BJ (cell line): ENCODE measurements around the gene CEP43. TPM values are rescaled to one million over a fixed set of nuclear protein-coding genes. Genes with fewer than 3 reads are reported as not detected.

Experiments
- CTCF ChIA-PET: fragments of 350-600 bp; formaldehyde crosslinking; extraction: SDS; loops from one replicate; lab custom pipeline; 2021; ENCODE audit warnings: antibody characterized with exemption, inconsistent platforms; lab: Yijun Ruan, JAX
- POLR2A ChIA-PET: fragments of 300-600 bp; sonication (Branson Sonifier 250); formaldehyde crosslinking; extraction: SDS; loops from one replicate; lab custom pipeline; 2021; ENCODE audit warnings: antibody characterized with exemption; lab: Charles Lee
- DNase-seq: peaks from one replicate; pipeline ENCODE4 v3.0.0-alpha.2; 2011; ENCODE audit warnings: low read depth
- H3K27me3 ChIP-seq: 2 replicates; pipeline ENCODE4 v1.6.0; 2011; ENCODE audit warnings: low read length; ENCODE audit not compliant: control insufficient read depth, insufficient read depth
- H3K36me3 ChIP-seq: 2 replicates; pipeline ENCODE4 v1.5.1; 2011; ENCODE audit warnings: low read length; ENCODE audit not compliant: control insufficient read depth, insufficient read depth
- H3K4me3 ChIP-seq: 2 replicates; pipeline ENCODE4 v1.5.1; 2011; ENCODE audit warnings: low read depth, mild to moderate bottlenecking, control low read depth, low read length
- polyA plus RNA-seq: library from polyadenylated mRNA; depleted of rRNA; stranded (reverse); fragments of >200 nt; gene quantifications from 2 replicates; pipeline ENCODE4 v1.2.3, GENCODE V29; 2011
- TF ChIP-seq, protein P1 (sequence below): IDR thresholded peaks from 2 replicates; pipeline ENCODE4 v1.5.1; 2011; ENCODE audit warnings: low read depth, mild to moderate bottlenecking, control low read depth, inconsistent platforms, low read length, moderate library complexity; ENCODE audit not compliant: insufficient read depth

The CEP43 gene
- polyA plus RNA-seq, 1 experiment, result 5.6 TPM

DNA sequence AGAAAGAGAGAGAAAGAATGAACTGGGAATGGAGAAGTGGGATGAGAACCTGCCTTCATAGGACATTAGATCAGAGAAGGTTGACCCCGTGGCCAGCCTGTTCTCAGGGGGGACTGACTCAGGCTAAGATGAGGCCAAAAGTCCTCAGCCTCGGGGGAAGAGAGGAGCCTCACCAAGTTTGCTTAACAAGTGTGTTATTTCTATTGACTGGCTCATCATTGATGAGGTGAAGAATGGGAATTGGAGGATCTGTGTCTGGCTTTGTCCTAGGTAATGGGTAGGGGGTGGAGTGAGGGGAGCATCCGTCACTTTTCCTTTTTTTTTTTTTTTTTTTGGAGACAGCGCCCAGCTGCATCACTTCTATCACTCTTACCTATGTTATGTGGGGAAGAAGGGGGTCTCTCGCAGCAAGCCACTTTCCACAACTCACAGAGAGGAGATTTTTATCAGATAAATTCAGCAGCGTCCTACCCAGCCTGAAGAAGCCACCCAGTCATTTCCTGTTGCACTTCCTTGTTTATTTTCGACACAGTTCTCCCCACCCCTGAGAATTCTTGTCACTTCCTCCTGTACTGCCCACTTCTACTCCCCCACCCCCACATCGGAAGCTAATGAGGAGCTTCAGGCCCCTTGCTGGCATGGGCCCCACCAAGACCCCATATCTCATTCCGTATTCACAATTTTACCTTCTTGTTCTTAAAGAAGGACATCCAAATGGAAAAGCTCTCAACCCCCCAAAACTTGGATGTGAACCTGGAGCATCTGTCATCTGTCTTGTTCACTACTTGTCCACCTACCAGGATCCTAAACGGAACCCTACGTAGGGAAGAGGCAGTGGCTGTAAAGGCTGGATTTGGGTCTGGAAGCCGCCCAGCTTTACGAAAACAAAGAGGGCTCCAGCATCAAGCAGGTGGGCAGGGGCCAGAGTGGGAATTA is 40.0 kb upstream of the CEP43 start:
- ChIA-PET CTCF (interaction anchor here (0.6 to 2.2 kb wide), 2 partner anchors 30 to 734 kb away, joined by 3 to 13 read pairs; no protein-coding TSS in a partner anchor), POLR2A (no interaction called here)
- TF ChIP-seq, protein P1, sequence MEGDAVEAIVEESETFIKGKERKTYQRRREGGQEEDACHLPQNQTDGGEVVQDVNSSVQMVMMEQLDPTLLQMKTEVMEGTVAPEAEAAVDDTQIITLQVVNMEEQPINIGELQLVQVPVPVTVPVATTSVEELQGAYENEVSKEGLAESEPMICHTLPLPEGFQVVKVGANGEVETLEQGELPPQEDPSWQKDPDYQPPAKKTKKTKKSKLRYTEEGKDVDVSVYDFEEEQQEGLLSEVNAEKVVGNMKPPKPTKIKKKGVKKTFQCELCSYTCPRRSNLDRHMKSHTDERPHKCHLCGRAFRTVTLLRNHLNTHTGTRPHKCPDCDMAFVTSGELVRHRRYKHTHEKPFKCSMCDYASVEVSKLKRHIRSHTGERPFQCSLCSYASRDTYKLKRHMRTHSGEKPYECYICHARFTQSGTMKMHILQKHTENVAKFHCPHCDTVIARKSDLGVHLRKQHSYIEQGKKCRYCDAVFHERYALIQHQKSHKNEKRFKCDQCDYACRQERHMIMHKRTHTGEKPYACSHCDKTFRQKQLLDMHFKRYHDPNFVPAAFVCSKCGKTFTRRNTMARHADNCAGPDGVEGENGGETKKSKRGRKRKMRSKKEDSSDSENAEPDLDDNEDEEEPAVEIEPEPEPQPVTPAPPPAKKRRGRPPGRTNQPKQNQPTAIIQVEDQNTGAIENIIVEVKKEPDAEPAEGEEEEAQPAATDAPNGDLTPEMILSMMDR, result no peak
- H3K27me3 ChIP-seq, result no peaks in the 10 kb centered on the region
- no peaks in the 10 kb centered on the region for H3K36me3 ChIP-seq
- DNase-seq, result no peak
- H3K4me3 ChIP-seq, result no peak overlapping the region

DNA sequence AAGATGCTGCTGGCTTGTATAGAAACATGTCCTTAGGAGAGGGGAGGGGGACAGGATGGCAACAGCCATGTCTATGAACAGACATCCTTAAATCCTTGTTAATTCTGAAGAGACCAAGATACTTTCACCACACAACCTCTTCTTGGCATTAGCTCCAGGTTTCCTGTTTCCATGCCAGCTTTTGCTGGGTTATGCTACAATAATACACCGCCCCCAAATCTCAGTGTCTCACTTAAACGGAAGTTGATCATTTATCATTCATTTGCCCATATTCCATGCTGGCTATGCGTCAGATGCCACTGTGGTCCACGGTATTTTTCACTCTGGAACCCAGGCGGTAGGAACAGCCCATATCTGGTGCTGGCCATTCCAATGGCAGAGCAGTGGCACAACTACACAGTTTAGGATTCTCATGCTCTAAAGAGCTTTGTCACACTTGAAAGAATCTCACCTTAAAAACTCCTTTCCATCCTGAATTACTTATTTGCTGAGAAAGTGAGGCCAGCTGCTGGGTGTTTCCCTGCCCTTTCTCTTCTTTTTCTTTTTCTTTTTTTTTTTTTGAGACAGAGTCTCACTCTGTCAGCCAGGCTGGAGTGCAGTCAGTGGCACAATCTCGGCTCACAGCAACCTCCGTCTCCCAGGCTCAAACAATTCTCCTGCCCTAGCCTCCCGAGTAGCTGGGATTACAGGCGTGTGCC is 39.1 kb upstream of the CEP43 start:
- no peak for DNase-seq
- CTCF ChIA-PET, result interaction anchor here (0.6 to 2.2 kb wide), 2 partner anchors 29 to 733 kb away, joined by 3 to 13 read pairs; no protein-coding TSS in a partner anchor
- Histone ChIP-seq H3K36me3 (no peaks in the 10 kb centered on the region), H3K27me3 (no peaks in the 10 kb centered on the region), H3K4me3 (no peak overlapping the region)
- POLR2A ChIA-PET, result no interaction called here
- TF ChIP-seq, protein P1, result no peak

DNA sequence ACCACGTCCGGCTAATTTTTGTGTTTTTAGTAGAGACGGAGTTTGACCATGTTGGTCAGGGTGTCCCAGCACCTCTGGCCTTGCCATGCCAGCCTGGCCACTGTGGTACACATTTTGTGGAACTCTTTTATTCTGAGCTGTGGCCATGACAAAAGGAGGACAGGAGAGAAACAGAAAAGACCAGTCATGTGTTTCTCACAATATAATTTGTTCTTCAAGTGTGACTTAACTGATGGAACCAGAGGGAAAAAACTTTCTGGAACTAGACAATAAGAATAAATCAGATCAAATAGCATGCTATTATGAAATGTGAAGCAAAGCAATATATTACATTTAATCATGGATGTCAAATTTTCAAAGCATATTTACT is 38.6 kb upstream of the CEP43 start:
- no peaks in the 10 kb centered on the region for H3K27me3 ChIP-seq
- no peak for DNase-seq
- no peaks in the 10 kb centered on the region for H3K36me3 ChIP-seq
- POLR2A ChIA-PET, result no interaction called here
- TF ChIP-seq, protein P1, result no peak
- CTCF ChIA-PET, result interaction anchor here (2.2 kb wide), 1 partner anchor 29 kb away, joined by 13 read pairs; no protein-coding TSS in a partner anchor
- H3K4me3 ChIP-seq, result no peak overlapping the region

DNA sequence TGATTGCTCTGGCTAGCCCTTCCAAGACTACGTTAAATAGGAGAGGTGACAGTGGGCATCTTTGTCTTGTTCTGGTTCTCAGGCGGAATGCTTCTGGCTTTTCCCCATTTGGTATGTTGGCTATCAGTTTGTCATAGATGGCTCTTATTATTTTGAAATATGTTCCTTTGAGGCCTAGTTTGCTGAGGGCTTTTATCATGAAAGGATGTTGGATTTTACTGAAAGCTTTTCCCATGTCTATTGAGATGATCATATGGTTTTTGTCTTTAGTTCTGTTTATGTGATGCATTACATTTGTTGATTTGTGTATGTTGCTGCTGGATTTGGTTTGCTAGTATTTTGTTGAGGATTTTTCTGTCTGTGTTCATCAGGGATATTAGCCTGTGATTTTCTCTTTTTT is 32.9 kb upstream of the CEP43 start:
- ChIA-PET CTCF (interaction anchor here (1.2 to 2.2 kb wide), 2 partner anchors 23 to 32 kb away, joined by 3 to 7 read pairs; no protein-coding TSS in a partner anchor), POLR2A (no interaction called here)
- TF ChIP-seq, protein P1, result no peak
- Histone ChIP-seq H3K36me3 (no peaks in the 10 kb centered on the region), H3K27me3 (no peaks in the 10 kb centered on the region), H3K4me3 (no peak overlapping the region)
- no peak for DNase-seq
